ENCODE measurements around the gene CSN2. TPM values are rescaled to one million over a fixed set of nuclear protein-coding genes. Genes with fewer than 3 reads are reported as not detected.

CSN2 gene
- total RNA-seq, 2 experiments from 2014 or later, result not detected

DNA sequence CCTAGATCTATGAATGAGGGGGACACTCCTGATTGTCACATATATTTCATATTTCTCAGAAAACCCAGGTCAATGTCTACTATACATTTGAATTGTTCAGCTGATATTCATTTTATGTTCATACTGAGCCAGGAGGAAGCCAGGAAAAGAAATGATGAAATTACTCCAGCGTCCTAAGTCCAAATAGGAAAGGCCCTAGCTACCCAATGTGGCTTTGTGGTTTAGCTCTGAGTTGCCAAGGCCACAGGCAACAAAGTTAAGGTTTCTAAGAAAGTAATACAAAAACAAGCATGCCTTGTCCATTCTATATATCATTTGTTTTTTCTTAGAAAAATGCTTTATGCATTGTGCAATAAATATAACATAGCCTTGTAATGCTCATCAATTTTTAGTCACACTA is 4.5 kb upstream of the CSN2 start:
- Histone ChIP-seq H3K9me3 (ENCODE audit: low read length) (no peaks in the 10 kb centered on the region), H3K27ac (ENCODE audit: low read depth, low read length, poor library complexity, severe bottlenecking) (no peak overlapping the region), H3K9me2 (ENCODE audit: insufficient read depth, low read length) (no peaks in the 10 kb centered on the region), H3K36me3 (ENCODE audit: insufficient read depth, low read length) (no peaks in the 10 kb centered on the region), H3K4me3 (ENCODE audit: low read depth, low read length, poor library complexity, severe bottlenecking) (no peak overlapping the region), H3K4me1 (ENCODE audit: insufficient read depth, low read length, poor library complexity, severe bottlenecking) (no peaks in the 10 kb centered on the region), H4K20me1 (ENCODE audit: insufficient read depth, low read length) (no peaks in the 10 kb centered on the region), H3K4me2 (ENCODE audit: low read length) (no peak overlapping the region), H3K79me2 (ENCODE audit: insufficient read depth, low read depth, low read length) (no peaks in the 10 kb centered on the region), H2AFZ (ENCODE audit: low read length) (no peak overlapping the region)
- BruUV-seq (replicated peaks), result no TSS peak
- ChIA-PET CTCF (ENCODE audit: unreplicated experiment) (no interaction called here), POLR2A (interaction anchor here (0.6 kb wide), 1 partner anchor 25 kb away, joined by 3 read pairs; no protein-coding TSS in a partner anchor)
- no peak for DNase-seq (ENCODE audit: low spot score)
- TF ChIP-seq, protein P1, sequence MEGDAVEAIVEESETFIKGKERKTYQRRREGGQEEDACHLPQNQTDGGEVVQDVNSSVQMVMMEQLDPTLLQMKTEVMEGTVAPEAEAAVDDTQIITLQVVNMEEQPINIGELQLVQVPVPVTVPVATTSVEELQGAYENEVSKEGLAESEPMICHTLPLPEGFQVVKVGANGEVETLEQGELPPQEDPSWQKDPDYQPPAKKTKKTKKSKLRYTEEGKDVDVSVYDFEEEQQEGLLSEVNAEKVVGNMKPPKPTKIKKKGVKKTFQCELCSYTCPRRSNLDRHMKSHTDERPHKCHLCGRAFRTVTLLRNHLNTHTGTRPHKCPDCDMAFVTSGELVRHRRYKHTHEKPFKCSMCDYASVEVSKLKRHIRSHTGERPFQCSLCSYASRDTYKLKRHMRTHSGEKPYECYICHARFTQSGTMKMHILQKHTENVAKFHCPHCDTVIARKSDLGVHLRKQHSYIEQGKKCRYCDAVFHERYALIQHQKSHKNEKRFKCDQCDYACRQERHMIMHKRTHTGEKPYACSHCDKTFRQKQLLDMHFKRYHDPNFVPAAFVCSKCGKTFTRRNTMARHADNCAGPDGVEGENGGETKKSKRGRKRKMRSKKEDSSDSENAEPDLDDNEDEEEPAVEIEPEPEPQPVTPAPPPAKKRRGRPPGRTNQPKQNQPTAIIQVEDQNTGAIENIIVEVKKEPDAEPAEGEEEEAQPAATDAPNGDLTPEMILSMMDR (conservative IDR thresholded peaks at IDR 0.05; ENCODE audit: low read length), result no peak
- no peak for TF ChIP-seq EZH2phosphoT487 (IDR thresholded peaks at IDR 0.05; ENCODE audit: borderline replicate concordance, low read depth, low read length)
- intact Hi-C loops (cut with micrococcal nuclease; ENCODE audit: unreplicated experiment), result no loop called here

DNA sequence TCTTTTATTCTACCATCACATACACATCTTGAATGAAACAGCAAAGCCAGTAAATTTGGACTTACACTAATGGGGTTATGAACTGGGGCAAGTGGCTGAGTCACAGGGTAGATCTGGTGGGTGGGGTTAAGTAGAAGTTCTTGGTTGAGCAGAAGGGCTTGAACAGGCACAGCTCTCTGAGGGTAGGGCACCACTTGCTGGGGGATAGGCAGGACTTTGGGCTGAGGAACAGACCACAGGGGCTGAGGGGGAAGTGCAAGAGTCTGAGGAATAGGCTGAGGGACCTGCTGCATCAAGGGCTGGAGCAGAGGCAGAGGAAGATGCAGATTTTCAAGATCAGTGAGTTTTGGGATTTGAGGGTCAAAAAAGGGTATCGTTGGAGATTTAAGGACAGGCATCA is 8.3 kb downstream of the CSN2 start:
- H3K9me3 ChIP-seq (ENCODE audit: low read length), result no peaks in the 10 kb centered on the region
- H3K79me2 ChIP-seq (ENCODE audit: insufficient read depth, low read depth, low read length), result no peaks in the 10 kb centered on the region
- no peak overlapping the region for H2AFZ ChIP-seq (ENCODE audit: low read length)
- H4K20me1 ChIP-seq (ENCODE audit: insufficient read depth, low read length), result no peaks in the 10 kb centered on the region
- intact Hi-C loops (cut with micrococcal nuclease; ENCODE audit: unreplicated experiment), result no loop called here
- H3K4me2 ChIP-seq (ENCODE audit: low read length), result no peak overlapping the region
- no peaks in the 10 kb centered on the region for H3K36me3 ChIP-seq (ENCODE audit: insufficient read depth, low read length)
- no peak overlapping the region for H3K4me3 ChIP-seq (ENCODE audit: low read depth, low read length, poor library complexity, severe bottlenecking)
- no peaks in the 10 kb centered on the region for H3K9me2 ChIP-seq (ENCODE audit: insufficient read depth, low read length)
- H3K4me1 ChIP-seq (ENCODE audit: insufficient read depth, low read length, poor library complexity, severe bottlenecking), result no peaks in the 10 kb centered on the region
- ChIA-PET POLR2A (no interaction called here), CTCF (ENCODE audit: unreplicated experiment) (no interaction called here)
- TF ChIP-seq, protein P1 (conservative IDR thresholded peaks at IDR 0.05; ENCODE audit: low read length), result no peak
- no peak for TF ChIP-seq EZH2phosphoT487 (IDR thresholded peaks at IDR 0.05; ENCODE audit: borderline replicate concordance, low read depth, low read length)
- DNase-seq (ENCODE audit: low spot score), result no peak
- H3K27ac ChIP-seq (ENCODE audit: low read depth, low read length, poor library complexity, severe bottlenecking), result no peak overlapping the region
- BruUV-seq (replicated peaks), result no TSS peak

DNA sequence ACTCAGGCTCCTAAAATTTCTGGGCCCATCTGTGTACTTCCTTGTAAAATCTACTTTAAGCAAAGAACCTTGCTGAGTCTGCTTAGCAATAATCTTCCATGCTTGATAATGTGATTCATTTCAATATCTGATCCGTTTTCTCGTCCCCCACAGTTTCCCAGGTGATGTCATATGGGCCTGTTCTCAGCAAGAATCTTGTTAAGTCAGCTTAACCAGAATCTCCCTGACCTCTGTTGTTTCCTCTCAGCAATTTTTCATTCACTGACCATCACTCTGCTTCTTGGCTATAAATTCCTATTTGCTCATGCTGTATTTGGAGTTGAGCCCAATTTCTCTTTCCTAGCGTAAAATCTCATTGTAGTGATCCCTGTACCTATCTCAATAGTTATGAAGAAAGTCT is 13.9 kb downstream of the CSN2 start:
- H3K9me3 ChIP-seq (ENCODE audit: low read length), result no peaks in the 10 kb centered on the region
- DNase-seq (ENCODE audit: low spot score), result no peak
- ChIA-PET POLR2A (no interaction called here), CTCF (ENCODE audit: unreplicated experiment) (no interaction called here)
- H4K20me1 ChIP-seq (ENCODE audit: insufficient read depth, low read length), result no peaks in the 10 kb centered on the region
- TF ChIP-seq, protein P1 (conservative IDR thresholded peaks at IDR 0.05; ENCODE audit: low read length), result no peak
- TF ChIP-seq EZH2phosphoT487 (IDR thresholded peaks at IDR 0.05; ENCODE audit: borderline replicate concordance, low read depth, low read length), result no peak
- H3K4me3 ChIP-seq (ENCODE audit: low read depth, low read length, poor library complexity, severe bottlenecking), result no peak overlapping the region
- BruUV-seq (replicated peaks), result no TSS peak
- no peaks in the 10 kb centered on the region for H3K79me2 ChIP-seq (ENCODE audit: insufficient read depth, low read depth, low read length)
- intact Hi-C loops (cut with micrococcal nuclease; ENCODE audit: unreplicated experiment), result no loop called here
- no peaks in the 10 kb centered on the region for H3K9me2 ChIP-seq (ENCODE audit: insufficient read depth, low read length)
- H2AFZ ChIP-seq (ENCODE audit: low read length), result no peak overlapping the region
- H3K36me3 ChIP-seq (ENCODE audit: insufficient read depth, low read length), result no peaks in the 10 kb centered on the region
- H3K27ac ChIP-seq (ENCODE audit: low read depth, low read length, poor library complexity, severe bottlenecking), result no peak overlapping the region
- no peaks in the 10 kb centered on the region for H3K4me1 ChIP-seq (ENCODE audit: insufficient read depth, low read length, poor library complexity, severe bottlenecking)
- H3K4me2 ChIP-seq (ENCODE audit: low read length), result no peak overlapping the region

All from OCI-LY7 (cell line).